ENCODE results near the gene KRTAP1-3.

DNA sequence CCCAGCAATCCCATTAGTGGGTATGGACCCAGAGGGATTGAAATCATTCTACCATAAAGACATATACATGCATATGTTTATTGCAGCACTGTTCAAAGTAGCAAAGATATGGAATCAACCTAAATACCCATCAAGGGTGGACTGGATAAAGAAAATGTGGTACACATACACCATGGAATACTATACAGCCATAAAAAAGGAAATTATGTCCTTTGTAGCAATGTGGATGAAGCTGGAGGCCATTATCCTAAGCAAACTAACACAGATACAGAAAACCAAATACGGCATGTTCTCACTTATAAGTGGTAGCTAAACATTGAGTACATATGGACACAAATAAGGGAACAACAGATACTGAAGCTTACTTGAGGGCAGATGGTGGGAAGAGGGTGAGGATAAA is 22.9 kb upstream of the KRTAP1-3 start:
- no peak for TF ChIP-seq EZH2 (IDR thresholded peaks at IDR 0.05; ENCODE audit: insufficient read depth, poor library complexity, severe bottlenecking)
- no peak for TF ChIP-seq EZH2phosphoT487 (IDR thresholded peaks at IDR 0.05; ENCODE audit: insufficient read depth, low read depth)
